Neural progenitor cell (in vitro differentiated cells): ENCODE data around the gene MBLAC1.
"Not testable (repeated sequence)": the region's sequence is repeated elsewhere in the genome, so short reads cannot be mapped to it uniquely, and the experiment has no call there.

ENCODE experiments used
- EZH2phosphoT487 ChIP-seq: fragments of 200-600 bp; sonication (generic); IDR thresholded peaks from 2 replicates; pipeline ENCODE4 v1.6.1; 2017; ENCODE audit warnings: antibody characterized with exemption
- TF ChIP-seq, protein P1 (sequence below): fragments of 200-600 bp; sonication (generic); IDR thresholded peaks from 2 replicates; pipeline ENCODE4 v1.5.1; 2017; ENCODE audit warnings: antibody characterized with exemption, mild to moderate bottlenecking

DNA sequence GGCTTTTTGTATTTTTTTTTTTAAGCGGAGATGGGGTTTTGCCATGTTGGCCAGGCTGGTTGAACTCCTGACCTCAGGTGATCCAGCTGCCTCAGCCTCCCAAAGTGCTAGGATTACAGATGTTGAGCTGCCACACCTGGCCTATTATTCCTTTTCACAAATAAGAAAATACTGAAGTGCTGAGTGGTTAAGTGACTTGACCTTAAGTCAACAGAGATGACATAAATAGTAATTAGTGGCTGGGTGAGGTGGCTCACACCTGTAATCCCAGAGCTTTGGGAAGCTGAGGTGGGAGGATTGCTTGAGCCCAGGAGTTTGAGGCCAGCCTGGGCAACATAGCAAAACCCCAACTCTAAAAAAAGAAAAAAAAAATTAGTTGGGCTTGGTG lies 3.4 kb downstream of the MBLAC1 start:
- TF ChIP-seq, protein P1, sequence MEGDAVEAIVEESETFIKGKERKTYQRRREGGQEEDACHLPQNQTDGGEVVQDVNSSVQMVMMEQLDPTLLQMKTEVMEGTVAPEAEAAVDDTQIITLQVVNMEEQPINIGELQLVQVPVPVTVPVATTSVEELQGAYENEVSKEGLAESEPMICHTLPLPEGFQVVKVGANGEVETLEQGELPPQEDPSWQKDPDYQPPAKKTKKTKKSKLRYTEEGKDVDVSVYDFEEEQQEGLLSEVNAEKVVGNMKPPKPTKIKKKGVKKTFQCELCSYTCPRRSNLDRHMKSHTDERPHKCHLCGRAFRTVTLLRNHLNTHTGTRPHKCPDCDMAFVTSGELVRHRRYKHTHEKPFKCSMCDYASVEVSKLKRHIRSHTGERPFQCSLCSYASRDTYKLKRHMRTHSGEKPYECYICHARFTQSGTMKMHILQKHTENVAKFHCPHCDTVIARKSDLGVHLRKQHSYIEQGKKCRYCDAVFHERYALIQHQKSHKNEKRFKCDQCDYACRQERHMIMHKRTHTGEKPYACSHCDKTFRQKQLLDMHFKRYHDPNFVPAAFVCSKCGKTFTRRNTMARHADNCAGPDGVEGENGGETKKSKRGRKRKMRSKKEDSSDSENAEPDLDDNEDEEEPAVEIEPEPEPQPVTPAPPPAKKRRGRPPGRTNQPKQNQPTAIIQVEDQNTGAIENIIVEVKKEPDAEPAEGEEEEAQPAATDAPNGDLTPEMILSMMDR = not testable (repeated sequence)
- TF ChIP-seq EZH2phosphoT487 = not testable (repeated sequence)
